HFF-Myc (cell line): Measurements from ENCODE around the gene PLCXD3.

ENCODE experiments used
- DNase-seq: peaks from one replicate; pipeline ENCODE4 v3.0.0-alpha.2; 2011; ENCODE audit warnings: low read depth; ENCODE audit errors: extremely low read depth
- H3K4me3 ChIP-seq: replicated peaks from 2 replicates; pipeline ENCODE4 v1.5.1; 2011; ENCODE audit warnings: low read depth, mild to moderate bottlenecking, control low read depth, low read length
- TF ChIP-seq, protein P1 (sequence below): IDR thresholded peaks from 2 replicates; pipeline ENCODE4 v1.5.1; 2012; ENCODE audit warnings: mild to moderate bottlenecking, low read depth, low read length, control low read depth; ENCODE audit errors: missing control alignments

The PLCXD3 gene

DNA sequence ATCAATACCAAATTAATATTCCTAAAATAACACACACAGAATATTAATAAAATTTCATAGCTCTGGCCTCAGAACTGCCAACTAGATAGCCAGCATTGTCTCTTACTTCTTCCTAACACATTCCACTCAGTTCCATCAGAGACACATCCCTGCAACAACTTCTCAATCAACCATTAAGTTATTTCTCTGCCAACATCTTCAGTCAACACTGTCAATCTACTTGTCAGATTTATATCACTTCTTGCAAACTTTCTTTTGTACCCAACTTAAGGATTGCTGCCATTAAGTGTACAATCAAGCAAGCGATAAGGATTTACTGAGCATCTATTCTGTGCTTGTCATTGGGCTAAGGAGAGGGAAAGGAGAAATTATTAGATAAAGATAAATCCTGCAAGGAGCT, 50.8 kb downstream of the PLCXD3 start:
- TF ChIP-seq, protein P1, sequence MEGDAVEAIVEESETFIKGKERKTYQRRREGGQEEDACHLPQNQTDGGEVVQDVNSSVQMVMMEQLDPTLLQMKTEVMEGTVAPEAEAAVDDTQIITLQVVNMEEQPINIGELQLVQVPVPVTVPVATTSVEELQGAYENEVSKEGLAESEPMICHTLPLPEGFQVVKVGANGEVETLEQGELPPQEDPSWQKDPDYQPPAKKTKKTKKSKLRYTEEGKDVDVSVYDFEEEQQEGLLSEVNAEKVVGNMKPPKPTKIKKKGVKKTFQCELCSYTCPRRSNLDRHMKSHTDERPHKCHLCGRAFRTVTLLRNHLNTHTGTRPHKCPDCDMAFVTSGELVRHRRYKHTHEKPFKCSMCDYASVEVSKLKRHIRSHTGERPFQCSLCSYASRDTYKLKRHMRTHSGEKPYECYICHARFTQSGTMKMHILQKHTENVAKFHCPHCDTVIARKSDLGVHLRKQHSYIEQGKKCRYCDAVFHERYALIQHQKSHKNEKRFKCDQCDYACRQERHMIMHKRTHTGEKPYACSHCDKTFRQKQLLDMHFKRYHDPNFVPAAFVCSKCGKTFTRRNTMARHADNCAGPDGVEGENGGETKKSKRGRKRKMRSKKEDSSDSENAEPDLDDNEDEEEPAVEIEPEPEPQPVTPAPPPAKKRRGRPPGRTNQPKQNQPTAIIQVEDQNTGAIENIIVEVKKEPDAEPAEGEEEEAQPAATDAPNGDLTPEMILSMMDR = no peak
- no peak overlapping the region for H3K4me3 ChIP-seq
- DNase-seq = no peak

DNA sequence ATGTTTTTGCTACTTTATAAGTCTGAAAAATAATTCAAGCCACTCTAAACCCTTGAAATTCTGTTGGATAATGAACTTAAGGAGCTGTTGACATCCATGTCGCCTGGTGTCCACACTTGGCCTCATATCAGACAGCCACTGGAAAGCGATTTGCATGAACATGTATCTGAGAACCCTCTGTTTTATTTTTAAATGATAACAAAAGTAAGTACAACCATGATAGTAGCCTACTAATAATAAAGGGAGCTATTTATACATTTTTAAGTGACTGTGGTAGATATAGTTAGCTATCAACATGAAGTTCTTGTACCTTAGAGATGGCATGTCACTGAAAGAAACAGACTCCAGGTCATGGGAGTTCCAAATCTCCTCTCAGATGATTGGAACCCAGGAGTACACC, 53.3 kb downstream of the PLCXD3 start:
- H3K4me3 ChIP-seq = no peak overlapping the region
- TF ChIP-seq, protein P1 = no peak
- no peak for DNase-seq

DNA sequence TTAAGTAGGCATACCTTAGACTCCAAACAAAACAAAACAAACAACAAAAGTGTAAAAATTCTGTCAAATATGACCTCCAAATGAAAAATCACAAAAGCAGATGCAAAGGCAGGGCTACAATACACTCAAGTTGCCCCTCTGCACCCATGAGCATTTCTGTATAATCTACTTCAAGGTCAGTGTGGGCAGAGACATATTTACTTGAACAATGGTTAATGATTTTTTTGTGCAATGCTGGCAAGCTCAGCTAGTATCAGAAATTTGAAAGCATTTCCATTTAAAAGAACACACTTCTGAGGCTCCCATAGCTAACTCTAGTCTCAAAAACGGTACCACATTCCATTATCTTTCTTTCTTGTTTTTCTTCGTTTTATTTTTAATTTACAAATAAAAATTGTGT, 57.9 kb downstream of the PLCXD3 start:
- no peak for DNase-seq
- no peak overlapping the region for H3K4me3 ChIP-seq
- TF ChIP-seq, protein P1 = no peak

DNA sequence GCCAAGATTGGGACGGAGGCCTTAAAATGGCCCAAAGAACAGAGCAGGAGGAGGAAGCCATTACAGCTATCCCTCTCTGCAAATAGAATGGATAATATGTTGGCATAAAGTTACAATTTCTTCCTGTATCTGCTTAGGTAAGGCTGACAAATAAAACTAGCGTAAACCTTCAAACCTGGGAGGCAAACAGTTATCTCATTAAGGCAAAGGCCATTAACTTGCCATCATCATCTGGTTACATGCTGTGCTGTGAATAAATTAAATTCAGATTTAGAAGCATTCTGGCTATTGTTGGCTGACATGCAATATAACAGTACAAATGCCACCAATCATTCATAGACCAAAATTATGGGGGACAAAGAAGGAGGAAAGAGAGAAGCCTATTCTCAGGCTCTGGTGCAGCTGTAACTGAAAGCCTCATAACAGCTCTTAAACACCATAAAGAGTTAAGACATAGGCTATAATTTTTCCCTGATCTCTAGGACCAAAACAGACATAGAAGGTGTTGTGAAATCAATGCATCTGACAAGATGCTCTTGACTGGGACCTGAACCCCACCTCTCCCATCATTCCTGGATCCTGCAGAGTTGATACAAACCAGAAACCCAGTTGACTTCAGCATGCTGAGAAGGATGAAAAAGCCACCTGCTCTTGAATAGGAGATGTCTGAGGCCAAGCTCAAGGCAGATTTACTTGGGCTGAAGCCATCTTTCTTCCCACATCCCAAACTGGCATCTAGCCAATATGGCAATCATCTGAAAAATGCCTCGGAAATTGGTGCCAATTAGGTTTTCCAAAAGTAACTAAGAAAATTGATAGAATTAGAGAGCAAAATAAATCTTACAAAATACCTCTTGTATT, 62.5 kb downstream of the PLCXD3 start:
- H3K4me3 ChIP-seq = no peak overlapping the region
- TF ChIP-seq, protein P1 = no peak
- no peak for DNase-seq

DNA sequence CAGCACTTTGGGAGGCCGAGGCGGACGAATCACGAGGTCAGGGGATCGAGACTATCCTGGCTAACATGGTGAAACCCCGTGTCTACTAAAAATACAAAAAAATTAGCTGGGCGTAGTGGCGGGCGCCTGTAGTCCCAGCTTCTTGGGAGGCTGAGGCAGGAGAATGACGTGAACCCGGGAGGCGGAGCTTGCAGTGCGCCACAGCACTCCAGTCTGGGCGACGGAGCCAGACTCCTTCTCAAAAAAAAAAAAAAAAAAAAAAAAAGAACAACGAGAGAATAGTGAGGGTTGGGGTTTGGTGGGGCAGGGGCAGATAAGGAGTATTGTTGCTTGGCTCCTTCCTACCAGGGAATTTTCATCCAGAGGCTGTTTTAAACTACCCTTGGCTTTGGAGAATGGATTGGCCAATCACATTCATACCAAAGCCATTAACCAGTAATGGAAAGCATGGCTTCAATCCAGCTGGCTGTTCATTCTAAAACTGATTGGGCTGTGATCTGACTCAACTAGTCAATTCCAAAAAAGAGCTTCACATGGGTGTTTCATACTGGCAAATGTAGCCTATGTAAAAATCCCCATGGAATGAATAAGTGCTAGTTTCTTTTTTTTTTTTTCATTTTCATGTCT, 64.4 kb downstream of the PLCXD3 start:
- DNase-seq = no peak
- TF ChIP-seq, protein P1 = no peak
- no peak overlapping the region for H3K4me3 ChIP-seq

DNA sequence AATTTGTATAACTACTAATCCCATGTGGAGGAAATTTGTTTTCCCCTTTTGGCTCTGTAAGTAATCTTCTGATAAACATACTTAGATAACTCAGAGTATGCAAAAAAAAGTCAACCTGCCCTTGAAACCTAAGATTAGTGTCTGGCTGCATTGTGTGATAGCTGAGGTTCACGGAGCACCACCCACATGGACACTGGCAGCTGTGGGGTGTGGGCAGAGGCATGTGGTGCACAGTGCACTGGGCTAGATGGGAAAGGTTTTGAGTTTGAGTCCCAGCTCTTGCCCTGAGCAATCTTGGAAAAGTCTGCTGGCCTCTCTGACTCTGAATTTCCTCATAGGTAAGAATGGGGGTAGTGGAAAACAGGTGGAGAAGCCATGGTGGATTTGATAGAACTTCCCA, 75.1 kb downstream of the PLCXD3 start:
- DNase-seq = no peak
- H3K4me3 ChIP-seq = no peak overlapping the region
- TF ChIP-seq, protein P1 = no peak
